ENCODE data around the gene GSX2. TPM values are rescaled to one million over a fixed set of nuclear protein-coding genes. Genes with fewer than 3 reads are reported as not detected.

GSX2 gene
- polyA plus RNA-seq, 1 of the 3 experiments (the other 2 are of a cell fraction) = 0.02 TPM

GRCh38 chr4:54107951-54108748 is 8.2 kb downstream of the GSX2 start:
- H3F3A ChIP-seq (replicated peaks; ENCODE audit: insufficient read depth) = no peaks in the 10 kb centered on the region
- no peak for DNase-seq
- no peak overlapping the region for H3K9ac ChIP-seq
- CTCF ChIA-PET = interaction anchor here (0.7 kb wide), 1 partner anchor 78 kb away, joined by 3 read pairs; no protein-coding TSS in a partner anchor
- H2AFZ ChIP-seq (ENCODE audit: low read depth) = no peak overlapping the region
- H3K9me3 ChIP-seq = no peaks in the 10 kb centered on the region
- H3K4me1 ChIP-seq (ENCODE audit: control insufficient read depth in 1 of 2, insufficient read depth in 2 of 2, low read depth in 1 of 2, low read length in 1 of 2) = no peaks in the 10 kb centered on the region; a peak in 1 of 4 replicates
- H3K36me3 ChIP-seq (replicated peaks in 1 of 2; ENCODE audit: control insufficient read depth in 1 of 2, insufficient read depth in 2 of 2, low read length in 1 of 2) = no peaks in the 10 kb centered on the region
- 97% methylated on average over 22 of the region's 22 CpGs for WGBS (ENCODE audit: low lambda C conversion rate)
- POLR2A ChIA-PET = no interaction called here
- H3K27ac ChIP-seq (ENCODE audit: low read depth in 2 of 2, low read length in 1 of 2) = no peak overlapping the region
- H3K9me2 ChIP-seq = no peaks in the 10 kb centered on the region
- TF ChIP-seq, protein P1, sequence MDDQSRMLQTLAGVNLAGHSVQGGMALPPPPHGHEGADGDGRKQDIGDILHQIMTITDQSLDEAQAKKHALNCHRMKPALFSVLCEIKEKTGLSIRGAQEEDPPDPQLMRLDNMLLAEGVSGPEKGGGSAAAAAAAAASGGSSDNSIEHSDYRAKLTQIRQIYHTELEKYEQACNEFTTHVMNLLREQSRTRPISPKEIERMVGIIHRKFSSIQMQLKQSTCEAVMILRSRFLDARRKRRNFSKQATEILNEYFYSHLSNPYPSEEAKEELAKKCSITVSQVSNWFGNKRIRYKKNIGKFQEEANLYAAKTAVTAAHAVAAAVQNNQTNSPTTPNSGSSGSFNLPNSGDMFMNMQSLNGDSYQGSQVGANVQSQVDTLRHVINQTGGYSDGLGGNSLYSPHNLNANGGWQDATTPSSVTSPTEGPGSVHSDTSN (IDR thresholded peaks at IDR 0.05) = no peak
- TF ChIP-seq RAD21 (IDR thresholded peaks at IDR 0.05; ENCODE audit: low read length) (no peak), ZBTB33 (IDR thresholded peaks at IDR 0.05; ENCODE audit: borderline replicate concordance, low read depth) (no peak)
- no peaks in the 10 kb centered on the region for H4K20me1 ChIP-seq (ENCODE audit: insufficient read depth)
- no peaks in the 10 kb centered on the region; the same call in 1 of the 2 replicates for H3K27me3 ChIP-seq (ENCODE audit: insufficient read depth)
- H3K4me3 ChIP-seq (ENCODE audit: low read depth in 2 of 2, low read length in 1 of 2) = no peak overlapping the region
- no peak overlapping the region for H3K4me2 ChIP-seq
- H3K79me2 ChIP-seq (ENCODE audit: insufficient read depth) = no peaks in the 10 kb centered on the region

DNA sequence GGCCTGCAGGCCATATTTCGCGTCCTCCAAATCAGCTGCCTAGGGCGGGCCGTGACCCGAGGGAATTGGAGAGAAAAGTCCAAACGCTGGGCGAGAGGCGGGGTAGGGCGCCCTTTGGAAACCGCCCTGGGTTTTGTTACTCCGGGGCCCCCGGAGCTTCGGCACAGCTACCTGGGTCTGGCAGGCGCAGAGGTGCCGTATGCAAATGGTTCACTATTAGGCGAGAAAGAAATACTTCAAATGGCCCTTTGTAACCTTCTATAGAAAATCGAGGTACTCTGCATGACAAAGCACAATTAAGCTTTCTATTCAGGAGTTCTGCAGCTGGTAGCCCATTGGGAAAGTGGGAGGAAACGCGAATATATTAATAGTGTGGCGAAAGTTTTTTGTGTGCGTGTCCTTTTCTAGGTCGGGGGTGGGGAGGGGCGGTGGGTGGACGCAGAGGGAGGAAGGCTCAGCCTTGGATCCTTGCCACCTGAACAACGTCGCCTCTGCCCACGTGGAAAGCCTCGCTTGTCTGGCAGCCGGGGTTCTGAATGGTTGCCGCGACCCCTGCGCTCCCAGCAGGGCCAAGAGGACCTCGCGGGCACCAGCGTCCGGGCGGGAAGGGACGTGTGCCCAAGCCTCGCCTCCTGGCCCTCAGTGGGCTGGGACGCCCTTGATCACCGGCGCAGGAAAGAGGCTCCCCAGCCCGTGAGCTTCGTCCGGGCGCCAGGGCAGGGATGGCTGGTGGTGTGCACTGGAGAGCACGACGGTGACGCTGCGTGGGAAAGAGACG is 9.5 kb downstream of the GSX2 start:
- CTCF ChIA-PET = interaction anchor here (0.5 to 1.2 kb wide), 2 partner anchors 34 to 1780 kb away, joined by 3 read pairs; no protein-coding TSS in a partner anchor
- no peak for DNase-seq
- H3K9ac ChIP-seq = no peak overlapping the region
- H3K79me2 ChIP-seq (ENCODE audit: insufficient read depth) = no peaks in the 10 kb centered on the region
- H3K4me3 ChIP-seq (ENCODE audit: low read depth in 2 of 2, low read length in 1 of 2) = no peak overlapping the region
- no peaks in the 10 kb centered on the region for H4K20me1 ChIP-seq (ENCODE audit: insufficient read depth)
- H3K27ac ChIP-seq (ENCODE audit: low read depth in 2 of 2, low read length in 1 of 2) = no peak overlapping the region
- no peaks in the 10 kb centered on the region for H3K27me3 ChIP-seq (ENCODE audit: insufficient read depth)
- no peak overlapping the region for H3K4me2 ChIP-seq
- H3K4me1 ChIP-seq (ENCODE audit: control insufficient read depth in 1 of 2, insufficient read depth in 2 of 2, low read depth in 1 of 2, low read length in 1 of 2) = no peaks in the 10 kb centered on the region
- H3K36me3 ChIP-seq (replicated peaks in 1 of 2; ENCODE audit: control insufficient read depth in 1 of 2, insufficient read depth in 2 of 2, low read length in 1 of 2) = no peaks in the 10 kb centered on the region
- H3F3A ChIP-seq (replicated peaks; ENCODE audit: insufficient read depth) = no peaks in the 10 kb centered on the region
- H2AFZ ChIP-seq (ENCODE audit: low read depth) = no peak overlapping the region
- H3K9me3 ChIP-seq = no peaks in the 10 kb centered on the region
- POLR2A ChIA-PET = no interaction called here
- no peak for TF ChIP-seq NRF1 (IDR thresholded peaks at IDR 0.05; ENCODE audit: low read depth, low read length)
- TF ChIP-seq, protein P2, sequence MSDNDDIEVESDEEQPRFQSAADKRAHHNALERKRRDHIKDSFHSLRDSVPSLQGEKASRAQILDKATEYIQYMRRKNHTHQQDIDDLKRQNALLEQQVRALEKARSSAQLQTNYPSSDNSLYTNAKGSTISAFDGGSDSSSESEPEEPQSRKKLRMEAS (IDR thresholded peaks at IDR 0.05; ENCODE audit: low read depth) = no peak
- TF ChIP-seq RCOR1 (IDR thresholded peaks at IDR 0.05; ENCODE audit: low read length) = no peak
- no peak for TF ChIP-seq SIN3A (IDR thresholded peaks at IDR 0.05; ENCODE audit: borderline replicate concordance, low read depth, low read length)
- no peak for TF ChIP-seq USF2 (IDR thresholded peaks at IDR 0.05; ENCODE audit: borderline replicate concordance, low read depth, low read length)
- TF ChIP-seq TAF1 (IDR thresholded peaks at IDR 0.05; ENCODE audit: borderline replicate concordance, low read depth, low read length) = no peak
- TF ChIP-seq, protein P3, sequence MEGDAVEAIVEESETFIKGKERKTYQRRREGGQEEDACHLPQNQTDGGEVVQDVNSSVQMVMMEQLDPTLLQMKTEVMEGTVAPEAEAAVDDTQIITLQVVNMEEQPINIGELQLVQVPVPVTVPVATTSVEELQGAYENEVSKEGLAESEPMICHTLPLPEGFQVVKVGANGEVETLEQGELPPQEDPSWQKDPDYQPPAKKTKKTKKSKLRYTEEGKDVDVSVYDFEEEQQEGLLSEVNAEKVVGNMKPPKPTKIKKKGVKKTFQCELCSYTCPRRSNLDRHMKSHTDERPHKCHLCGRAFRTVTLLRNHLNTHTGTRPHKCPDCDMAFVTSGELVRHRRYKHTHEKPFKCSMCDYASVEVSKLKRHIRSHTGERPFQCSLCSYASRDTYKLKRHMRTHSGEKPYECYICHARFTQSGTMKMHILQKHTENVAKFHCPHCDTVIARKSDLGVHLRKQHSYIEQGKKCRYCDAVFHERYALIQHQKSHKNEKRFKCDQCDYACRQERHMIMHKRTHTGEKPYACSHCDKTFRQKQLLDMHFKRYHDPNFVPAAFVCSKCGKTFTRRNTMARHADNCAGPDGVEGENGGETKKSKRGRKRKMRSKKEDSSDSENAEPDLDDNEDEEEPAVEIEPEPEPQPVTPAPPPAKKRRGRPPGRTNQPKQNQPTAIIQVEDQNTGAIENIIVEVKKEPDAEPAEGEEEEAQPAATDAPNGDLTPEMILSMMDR (IDR thresholded peaks at IDR 0.05) = no peak
- no peak for TF ChIP-seq EZH2phosphoT487 (IDR thresholded peaks at IDR 0.05; ENCODE audit: borderline replicate concordance, low read depth)
- no peak for TF ChIP-seq ZBTB33 (IDR thresholded peaks at IDR 0.05; ENCODE audit: borderline replicate concordance, low read depth)
- TF ChIP-seq MEF2A (IDR thresholded peaks at IDR 0.05; ENCODE audit: borderline replicate concordance, low read depth) = no peak
- TF ChIP-seq GATA2 (CRISPR knock-in tag; IDR thresholded peaks at IDR 0.05) = no peak
- TF ChIP-seq NFIC (IDR thresholded peaks at IDR 0.05; ENCODE audit: borderline replicate concordance) = no peak
- TF ChIP-seq RFX5 (IDR thresholded peaks at IDR 0.05; ENCODE audit: low read length) = no peak
- 88% methylated on average over 35 of the region's 51 CpGs for WGBS (ENCODE audit: low lambda C conversion rate)
- H3K9me2 ChIP-seq = no peaks in the 10 kb centered on the region
